Endothelial cell of umbilical vein (primary cell): ENCODE measurements around the gene LARGE1. TPM values are rescaled to one million over a fixed set of nuclear protein-coding genes. Genes with fewer than 3 reads are reported as not detected.

Experiments used
- BruUV-seq: library from RNA; stranded (reverse); fragments of 400-500 nt; replicated peaks from 2 replicates; lab custom pipeline; 2021; lab: Mats Ljungman, UMichigan
- CTCF ChIA-PET: fragments of 300-600, 350-600 bp; sonication (Branson Sonifier 250); formaldehyde crosslinking; loops from one replicate; lab custom pipeline; 2021; ENCODE audit warnings: antibody characterized with exemption, inconsistent platforms; lab: Charles Lee
- POLR2A ChIA-PET: fragments of 300-600, 350-600 bp; sonication (Branson Sonifier 250); formaldehyde crosslinking; loops from one replicate; lab custom pipeline; 2021; ENCODE audit warnings: antibody characterized with exemption, inconsistent platforms; lab: Charles Lee
- DNase-seq: peaks from one replicate; pipeline ENCODE4 v3.0.0-alpha.2; 2011; ENCODE audit warnings: low read depth, low spot score
- FAIRE-seq: peaks from 2 replicates; lab custom pipeline; 2011; peaks lifted over from hg19 to GRCh38; lab: Jason Lieb, UNC
- H2AFZ ChIP-seq: 2 replicates; pipeline ENCODE4 v1.6.0; 2012; ENCODE audit warnings: low read depth, low read length, control low read depth, inconsistent platforms
- H3K27ac ChIP-seq: 2 replicates; pipeline ENCODE4 v1.5.1; 2011; ENCODE audit warnings: low read depth, mild to moderate bottlenecking, control low read depth, low read length, moderate library complexity; ENCODE audit not compliant: insufficient read depth
- H3K27me3 ChIP-seq, 2 experiments: 2 replicates each; pipeline versions ENCODE4 v1.6.0 to v1.6.1; 2011; ENCODE audit warnings: low read length in 2 of 2, mixed read lengths in 1 of 2; ENCODE audit not compliant: control insufficient read depth in 2 of 2, insufficient read depth in 2 of 2
- H3K36me3 ChIP-seq, 2 experiments: 2 replicates in 1 of 2; 3 replicates in 1 of 2; pipeline ENCODE4 v1.5.1; 2011; ENCODE audit warnings: low read length in 2 of 2, mild to moderate bottlenecking in 1 of 2, moderate library complexity in 1 of 2; ENCODE audit not compliant: control insufficient read depth in 2 of 2, insufficient read depth in 2 of 2; ENCODE audit errors: extremely low read depth in 1 of 2
- H3K4me1 ChIP-seq: 3 replicates; pipeline ENCODE4 v1.5.1; 2011; ENCODE audit warnings: mild to moderate bottlenecking, low read length; ENCODE audit not compliant: control insufficient read depth, insufficient read depth; ENCODE audit errors: extremely low read depth
- H3K4me2 ChIP-seq: 2 replicates; pipeline ENCODE4 v1.6.1; 2011; ENCODE audit warnings: low read length, control low read depth, mixed read lengths; ENCODE audit not compliant: insufficient read depth
- H3K4me3 ChIP-seq, 3 experiments: fragments of 200-600 bp in 1 of 3; sonication (generic), shearing (Covaris generic) in 1 of 3; replicated peaks in 1 of 3; 2 replicates each; pipeline ENCODE4 v1.5.1; 2011 to 2016; ENCODE audit warnings: control low read depth in 3 of 3, low read length in 3 of 3, mild to moderate bottlenecking in 2 of 3, inconsistent platforms in 1 of 3, low read depth in 1 of 3, moderate library complexity in 1 of 3; ENCODE audit not compliant: insufficient read depth in 1 of 3
- H3K79me2 ChIP-seq: 2 replicates; pipeline ENCODE4 v1.6.0; 2012; ENCODE audit warnings: low read length, inconsistent platforms; ENCODE audit not compliant: control insufficient read depth, insufficient read depth
- H3K9ac ChIP-seq: replicated peaks from 2 replicates; pipeline ENCODE3; 2011; ENCODE audit warnings: low read length, control low read depth; ENCODE audit not compliant: insufficient read depth; ENCODE audit errors: extremely low read depth
- H3K9me1 ChIP-seq: replicated peaks from 3 replicates; pipeline ENCODE4 v1.6.0; 2011; ENCODE audit warnings: mild to moderate bottlenecking, low read length; ENCODE audit not compliant: control insufficient read depth, insufficient read depth; ENCODE audit errors: extremely low read depth
- H3K9me3 ChIP-seq: replicated peaks from 2 replicates; pipeline ENCODE4 v1.5.1; 2012; ENCODE audit warnings: low read length, inconsistent platforms; ENCODE audit not compliant: control insufficient read depth, insufficient read depth
- H4K20me1 ChIP-seq: replicated peaks from 2 replicates; pipeline ENCODE3; 2011; ENCODE audit warnings: mild to moderate bottlenecking, low read length; ENCODE audit not compliant: control insufficient read depth, insufficient read depth; ENCODE audit errors: extremely low read depth
- EZH2 ChIP-seq: IDR thresholded peaks from 2 replicates; pipeline ENCODE4 v1.6.1; 2012; ENCODE audit warnings: borderline replicate concordance, low read depth, mild to moderate bottlenecking, moderate library complexity, low read length, inconsistent platforms; ENCODE audit not compliant: severe bottlenecking
- FOS ChIP-seq: IDR thresholded peaks from 2 replicates; pipeline ENCODE4 v1.6.1; 2011; ENCODE audit warnings: mild to moderate bottlenecking, low read length, moderate library complexity, borderline replicate concordance; ENCODE audit not compliant: insufficient read depth
- GATA2 ChIP-seq: IDR thresholded peaks from 2 replicates; pipeline ENCODE4 v1.7.0; 2011; ENCODE audit warnings: low read depth, mild to moderate bottlenecking, moderate library complexity, mixed read lengths, low read length; ENCODE audit not compliant: insufficient read length, insufficient read depth
- JUN ChIP-seq: IDR thresholded peaks from 2 replicates; pipeline ENCODE4 v1.6.1; 2011; ENCODE audit warnings: borderline replicate concordance, low read depth; ENCODE audit not compliant: insufficient read length, insufficient read depth
- MYC ChIP-seq: IDR thresholded peaks from one replicate; pipeline ENCODE4 v1.6.1; 2011; ENCODE audit warnings: mild to moderate bottlenecking, low read depth, low read length
- POLR2A ChIP-seq: IDR thresholded peaks from 2 replicates; pipeline ENCODE4 v1.6.1; 2012; ENCODE audit warnings: low read depth, mild to moderate bottlenecking, control low read depth, low read length
- POLR2AphosphoS5 ChIP-seq: IDR thresholded peaks from 2 replicates; pipeline ENCODE4 v1.6.1; 2012; ENCODE audit warnings: low read depth, mild to moderate bottlenecking, control low read depth, low read length, moderate library complexity; ENCODE audit not compliant: insufficient read depth
- dilution Hi-C: fragments of 300-500 bp; cut with MboI; formaldehyde crosslinking; loops from one replicate; pipeline ENCODE4 v1.15.0; 2019; ENCODE audit warnings: low sequenced_read_pairs; ENCODE audit not compliant: extremely low pct_ligation_motif_present
- intact Hi-C: fragments of 100-400 bp; cut with micrococcal nuclease; formaldehyde crosslinking; loops from one replicate; pipeline ENCODE4 v1.10.0; 2022
- polyA plus RNA-seq, 4 experiments: library from polyadenylated mRNA; depleted of rRNA in 3 of 4; stranded (reverse) in 3 of 4; unstranded in 1 of 4; fragments of >200 nt; gene quantifications; 2 replicates each; pipeline versions ENCODE4 v1.2.1 to v1.2.3, GENCODE V29; 2011 to 2012; ENCODE audit warnings: missing spikeins in 1 of 4
- total RNA-seq: library from RNA; stranded (reverse); gene quantifications from 2 replicates; pipeline ENCODE4 v1.2.3, GENCODE V29; 2021
- TF ChIP-seq, protein P1 (sequence below), 2 donors: IDR thresholded peaks; 1 replicate in 1 of 2; 2 replicates in 1 of 2; pipeline ENCODE4 v1.5.1; 2011; ENCODE audit warnings: low read length in 2 of 2, mild to moderate bottlenecking in 2 of 2, moderate library complexity in 2 of 2, control low read depth in 1 of 2, inconsistent platforms in 1 of 2, low read depth in 1 of 2; ENCODE audit not compliant: insufficient read depth in 1 of 2; ENCODE audit errors: extremely low read depth in 1 of 2
- TF ChIP-seq, protein P2 (sequence below): IDR thresholded peaks from 2 replicates; pipeline ENCODE4 v1.6.1; 2011; ENCODE audit not compliant: insufficient read depth, insufficient read length

The LARGE1 gene
- total and polyA plus RNA-seq, 2 donors (not counting 3 experiments of a cell fraction or from before 2014, with no cell fraction given), result 0.95 to 4.4 TPM

DNA sequence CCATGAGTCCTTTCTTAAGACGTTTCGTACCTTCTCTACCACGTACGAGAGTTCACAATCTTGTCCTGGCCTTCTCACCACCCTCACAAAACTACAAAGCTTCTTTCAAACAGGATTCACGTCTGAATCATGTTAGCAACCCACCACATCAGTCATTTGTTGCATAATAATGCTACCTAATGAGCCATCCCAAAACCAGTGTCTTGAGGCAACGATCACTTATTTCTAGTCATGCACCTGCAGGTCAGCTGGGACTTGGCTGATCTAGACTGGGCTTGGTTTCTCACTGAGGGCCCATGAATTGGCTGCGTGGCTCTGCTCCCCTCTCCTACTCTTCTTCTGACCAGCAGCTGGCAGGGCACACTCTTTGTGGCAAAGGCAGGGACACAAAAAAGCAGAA lies 28.3 kb downstream of the LARGE1 start:
- ChIA-PET CTCF (no interaction called here), POLR2A (no interaction called here)
- no TSS peak for BruUV-seq
- no peaks in the 10 kb centered on the region for H3K79me2 ChIP-seq
- H3K27me3 ChIP-seq, result no peaks in the 10 kb centered on the region
- intact Hi-C loops, result no loop called here
- H3K4me1 ChIP-seq, result no peaks in the 10 kb centered on the region
- FAIRE-seq (no peak), DNase-seq (no peak)
- H3K9me3 ChIP-seq, result peaks cover 3% of the 10 kb centered on the region
- dilution Hi-C loops, result no loop called here
- no peaks in the 10 kb centered on the region for H3K36me3 ChIP-seq
- H3K9ac ChIP-seq, result no peak overlapping the region
- H4K20me1 ChIP-seq, result no peaks in the 10 kb centered on the region
- H3K4me3 ChIP-seq, result no peak overlapping the region
- no peak overlapping the region for H3K4me2 ChIP-seq
- TF ChIP-seq POLR2A, result no peak
- TF ChIP-seq, protein P1, sequence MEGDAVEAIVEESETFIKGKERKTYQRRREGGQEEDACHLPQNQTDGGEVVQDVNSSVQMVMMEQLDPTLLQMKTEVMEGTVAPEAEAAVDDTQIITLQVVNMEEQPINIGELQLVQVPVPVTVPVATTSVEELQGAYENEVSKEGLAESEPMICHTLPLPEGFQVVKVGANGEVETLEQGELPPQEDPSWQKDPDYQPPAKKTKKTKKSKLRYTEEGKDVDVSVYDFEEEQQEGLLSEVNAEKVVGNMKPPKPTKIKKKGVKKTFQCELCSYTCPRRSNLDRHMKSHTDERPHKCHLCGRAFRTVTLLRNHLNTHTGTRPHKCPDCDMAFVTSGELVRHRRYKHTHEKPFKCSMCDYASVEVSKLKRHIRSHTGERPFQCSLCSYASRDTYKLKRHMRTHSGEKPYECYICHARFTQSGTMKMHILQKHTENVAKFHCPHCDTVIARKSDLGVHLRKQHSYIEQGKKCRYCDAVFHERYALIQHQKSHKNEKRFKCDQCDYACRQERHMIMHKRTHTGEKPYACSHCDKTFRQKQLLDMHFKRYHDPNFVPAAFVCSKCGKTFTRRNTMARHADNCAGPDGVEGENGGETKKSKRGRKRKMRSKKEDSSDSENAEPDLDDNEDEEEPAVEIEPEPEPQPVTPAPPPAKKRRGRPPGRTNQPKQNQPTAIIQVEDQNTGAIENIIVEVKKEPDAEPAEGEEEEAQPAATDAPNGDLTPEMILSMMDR (IDR thresholded peaks at IDR 0.05; ENCODE audit: extremely low read depth in 1 of 2, insufficient read depth in 1 of 2, low read depth in 1 of 2, low read length in 2 of 2), result no peak
- TF ChIP-seq POLR2AphosphoS5, result no peak
- H3K27ac ChIP-seq, result no peak overlapping the region
- no peak overlapping the region for H2AFZ ChIP-seq
- H3K9me1 ChIP-seq, result no peaks in the 10 kb centered on the region

DNA sequence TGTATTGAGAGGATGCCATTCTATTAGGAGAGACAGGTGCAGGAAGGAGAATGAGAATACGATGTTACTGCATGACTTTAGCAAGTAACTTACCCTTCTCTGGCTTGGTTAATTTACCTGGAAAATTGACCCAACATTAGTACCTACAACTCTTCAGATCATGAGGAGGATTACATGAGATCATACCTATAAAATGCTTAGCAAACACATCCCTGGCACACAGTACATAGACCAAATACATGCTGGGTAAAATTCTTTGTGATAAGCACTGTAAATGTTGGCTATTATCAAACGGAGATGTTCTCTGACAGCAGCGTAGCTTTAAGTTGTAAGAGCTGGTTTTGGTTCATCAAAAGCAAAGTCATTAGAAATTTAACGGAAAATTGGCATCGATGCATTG lies 28.8 kb downstream of the LARGE1 start:
- POLR2A ChIA-PET, result no interaction called here
- H3K27ac ChIP-seq, result no peak overlapping the region
- H3K9me1 ChIP-seq, result no peaks in the 10 kb centered on the region
- H4K20me1 ChIP-seq, result no peaks in the 10 kb centered on the region
- H3K4me2 ChIP-seq, result no peak overlapping the region
- H3K9ac ChIP-seq, result no peak overlapping the region
- TF ChIP-seq, protein P2, sequence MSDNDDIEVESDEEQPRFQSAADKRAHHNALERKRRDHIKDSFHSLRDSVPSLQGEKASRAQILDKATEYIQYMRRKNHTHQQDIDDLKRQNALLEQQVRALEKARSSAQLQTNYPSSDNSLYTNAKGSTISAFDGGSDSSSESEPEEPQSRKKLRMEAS, result no peak
- TF ChIP-seq POLR2A (no peak), GATA2 (no peak), MYC (no peak), POLR2AphosphoS5 (no peak), JUN (no peak), FOS (no peak), EZH2 (no peak)
- TF ChIP-seq, protein P1 (IDR thresholded peaks at IDR 0.05; ENCODE audit: extremely low read depth in 1 of 2, insufficient read depth in 1 of 2, low read depth in 1 of 2, low read length in 2 of 2), result no peak
- H3K9me3 ChIP-seq, result peaks cover 3% of the 10 kb centered on the region
- no TSS peak for BruUV-seq
- H3K4me3 ChIP-seq, result no peak overlapping the region
- CTCF ChIA-PET, result no interaction called here
- no peaks in the 10 kb centered on the region for H3K4me1 ChIP-seq
- no peaks in the 10 kb centered on the region for H3K36me3 ChIP-seq
- intact Hi-C loops (no loop called here), dilution Hi-C loops (no loop called here)
- FAIRE-seq, result no peak
- H3K27me3 ChIP-seq, result no peaks in the 10 kb centered on the region
- H2AFZ ChIP-seq, result no peak overlapping the region
- DNase-seq, result no peak
- no peaks in the 10 kb centered on the region for H3K79me2 ChIP-seq
